A673 (cell line): ENCODE measurements around the gene SLC10A2.

ENCODE experiments used
- CTCF ChIP-seq: fragments of 300-800, 200-600 bp; sonication (generic); conservative IDR thresholded peaks from 2 replicates; pipeline ENCODE4 v1.5.1; 2017; ENCODE audit warnings: low read depth, mild to moderate bottlenecking, antibody characterized with exemption, low read length, moderate library complexity, mixed read lengths
- EZH2 ChIP-seq: fragments of 200-600 bp; sonication (generic); IDR thresholded peaks from 2 replicates; pipeline ENCODE4 v1.6.1; 2017; ENCODE audit warnings: borderline replicate concordance, low read depth, mild to moderate bottlenecking, mixed read lengths, antibody characterized with exemption, low read length; ENCODE audit not compliant: poor library complexity, severe bottlenecking

DNA sequence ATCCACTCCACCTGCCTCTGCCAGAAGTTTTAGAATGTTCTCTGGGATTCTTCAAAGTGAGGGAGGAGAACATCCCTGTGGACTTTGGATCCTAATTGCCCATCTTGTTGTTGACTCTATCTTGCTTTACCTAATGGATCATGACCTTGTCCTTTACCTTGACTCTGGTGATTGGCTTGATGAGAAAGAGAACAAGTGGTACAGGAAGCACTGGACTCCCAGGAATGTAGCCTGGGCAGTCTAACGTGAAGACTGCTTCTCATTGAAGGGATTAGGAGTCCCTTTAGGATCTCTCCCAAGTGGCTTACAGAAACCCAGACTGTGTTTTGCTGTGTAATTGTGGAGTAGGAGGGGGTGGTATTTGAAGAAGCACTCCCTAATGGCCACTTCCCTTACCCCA lies 63.9 kb downstream of the SLC10A2 start:
- TF ChIP-seq CTCF (no peak), EZH2 (no peak)
